Mesothelial cell of epicardium (in vitro differentiated cells): ENCODE results near the gene CCNL2. TPM values are rescaled to one million over a fixed set of nuclear protein-coding genes. Genes with fewer than 3 reads are reported as not detected.

ENCODE experiments used
- DNase-seq, 2 experiments: peaks; one replicate each; pipeline ENCODE4 v3.0.0; 2021; ENCODE audit warnings: low spot score in 2 of 2; ENCODE audit not compliant: unreplicated experiment in 2 of 2
- H3K27ac Mint-ChIP-seq: 2 replicates; pipeline ENCODE4 v1.8.0; 2021; ENCODE audit warnings: mixed read lengths
- H3K27me3 Mint-ChIP-seq: 2 replicates; pipeline ENCODE4 v1.8.0; 2021; ENCODE audit warnings: low read depth, mixed read lengths
- H3K36me3 Mint-ChIP-seq: 2 replicates; pipeline ENCODE4 v1.8.0; 2021; ENCODE audit warnings: mixed read lengths
- H3K4me1 Mint-ChIP-seq: 2 replicates; pipeline ENCODE4 v1.8.0; 2021; ENCODE audit warnings: mixed read lengths
- H3K4me3 Mint-ChIP-seq: 2 replicates; pipeline ENCODE4 v1.8.0; 2021; ENCODE audit warnings: mild to moderate bottlenecking, moderate library complexity, mixed read lengths
- H3K9me3 Mint-ChIP-seq: 2 replicates; pipeline ENCODE4 v1.8.0; 2021; ENCODE audit warnings: mixed read lengths
- CTCF ChIP-seq: fragments of 200-600 bp; sonication (generic); IDR thresholded peaks from one replicate; pipeline ENCODE4 v1.5.0; 2021; ENCODE audit warnings: antibody characterized with exemption; ENCODE audit not compliant: unreplicated experiment
- microRNA-seq: library from miRNA; unstranded; fragments of <30 nt; microRNA quantifications from one replicate; pipeline ENCODE4 v1.2.0, GENCODE V29; 2021; ENCODE audit warnings: inconsistent platforms, mixed read lengths
- total RNA-seq: library from RNA; stranded (reverse); gene quantifications from 3 replicates; pipeline ENCODE4 v1.2.1, GENCODE V29; 2021

The CCNL2 gene
- total RNA-seq, 1 donor from 2014 or later, result 423 TPM

DNA sequence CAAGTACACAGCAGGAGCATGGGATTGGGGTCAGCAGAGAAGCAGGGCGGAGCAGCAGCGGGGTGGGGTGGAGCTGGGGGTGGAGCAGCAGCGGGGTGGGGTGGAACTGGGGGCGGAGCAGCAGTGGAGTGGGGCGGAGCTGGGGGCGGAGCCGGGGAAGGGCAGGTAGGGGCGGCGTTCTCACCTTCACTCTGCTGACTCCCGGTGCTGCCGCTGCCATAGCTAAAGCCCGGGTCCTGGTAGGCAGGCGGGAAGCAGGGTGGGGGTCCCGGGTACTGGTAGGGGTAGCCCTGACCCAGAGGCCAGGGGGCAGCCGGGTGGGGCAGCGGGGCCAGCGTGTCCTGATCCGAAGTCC, 61.4 kb downstream of the CCNL2 start:
- Mint-ChIP-seq H3K27ac (no peak overlapping the region), H3K4me3 (no peak overlapping the region), H3K27me3 (no peaks in the 10 kb centered on the region), H3K4me1 (no peaks in the 10 kb centered on the region), H3K36me3 (peaks cover 18% of the 10 kb centered on the region), H3K9me3 (no peaks in the 10 kb centered on the region)
- TF ChIP-seq CTCF, result no peak
- no peak for DNase-seq

DNA sequence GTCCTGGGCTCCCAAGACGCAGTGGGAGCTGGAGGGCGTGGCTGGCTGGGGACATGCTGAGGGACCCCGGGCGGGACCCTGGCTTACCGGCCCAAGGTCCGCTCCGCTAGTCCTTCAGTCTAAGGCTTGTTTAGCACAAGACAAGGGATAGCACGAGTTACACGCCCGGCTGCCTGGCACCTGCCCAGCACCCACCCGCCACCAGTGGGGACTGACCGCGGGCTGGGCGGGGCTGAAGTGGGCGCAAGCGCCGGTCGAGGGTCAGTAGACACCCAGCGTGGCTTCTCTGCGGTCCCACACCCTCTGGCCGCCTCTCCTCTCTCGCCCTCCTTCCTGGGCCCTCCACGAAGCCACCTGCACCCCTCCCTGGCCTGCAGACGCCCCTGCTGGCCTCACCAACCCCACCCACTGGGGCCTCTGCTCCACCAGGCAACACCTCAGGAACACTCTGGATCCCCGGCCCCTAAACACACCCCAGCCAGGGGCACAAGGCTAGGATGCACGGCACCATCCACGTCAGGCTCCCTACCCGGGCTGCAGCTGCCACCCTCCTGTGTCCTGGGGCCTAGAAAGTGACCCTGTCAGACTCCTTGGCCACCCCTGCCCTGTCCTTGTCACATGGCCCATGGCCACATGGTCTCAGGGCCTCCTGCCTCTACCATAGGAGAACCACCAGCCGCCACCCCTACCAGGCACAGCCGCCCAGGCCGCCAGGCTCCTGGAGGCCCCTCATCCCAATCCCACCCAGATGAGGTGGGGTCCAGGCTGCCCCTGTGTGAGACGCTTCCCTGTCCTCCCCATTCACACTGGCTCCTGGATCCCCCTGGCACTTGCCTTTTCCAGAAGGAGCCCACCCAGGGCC, 62.0 kb downstream of the CCNL2 start:
- no peak overlapping the region for H3K27ac Mint-ChIP-seq
- no peaks in the 10 kb centered on the region for H3K9me3 Mint-ChIP-seq
- H3K27me3 Mint-ChIP-seq, result no peaks in the 10 kb centered on the region
- H3K36me3 Mint-ChIP-seq, result peaks cover 18% of the 10 kb centered on the region
- DNase-seq, result no peak
- no peaks in the 10 kb centered on the region for H3K4me1 Mint-ChIP-seq
- TF ChIP-seq CTCF, result no peak
- H3K4me3 Mint-ChIP-seq, result no peak overlapping the region

GRCh38 chr1:1336446-1336845, 62.7 kb downstream of the CCNL2 start:
- Mint-ChIP-seq H3K4me3 (no peak overlapping the region), H3K27ac (no peak overlapping the region), H3K9me3 (no peaks in the 10 kb centered on the region), H3K4me1 (no peaks in the 10 kb centered on the region), H3K36me3 (peaks cover 18% of the 10 kb centered on the region), H3K27me3 (no peaks in the 10 kb centered on the region)
- no peak for DNase-seq
- TF ChIP-seq CTCF, result no peak

DNA sequence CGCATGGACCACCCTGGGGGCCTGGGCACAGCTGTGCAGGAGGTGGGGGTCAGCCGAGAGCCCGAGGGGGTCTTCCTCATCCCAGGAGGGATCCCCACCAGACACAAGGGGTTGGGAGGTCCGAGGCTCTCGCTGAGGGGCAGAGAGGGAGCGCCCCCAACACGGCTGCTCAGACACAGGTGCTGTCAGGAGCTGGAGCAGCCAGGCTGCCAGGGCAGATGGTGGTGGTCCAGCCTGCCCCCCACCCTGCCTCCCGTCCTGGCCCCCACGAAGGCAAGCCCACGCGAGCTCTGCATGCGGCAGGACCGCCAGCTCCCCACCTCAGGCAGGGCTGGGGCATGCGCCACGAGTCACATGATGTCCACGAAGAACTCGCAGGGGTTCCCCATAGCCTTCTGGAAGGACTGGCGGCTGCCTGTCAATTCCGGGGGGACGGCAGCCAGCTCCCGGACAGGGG, 63.3 kb downstream of the CCNL2 start:
- peaks cover 13% of the 10 kb centered on the region for H3K36me3 Mint-ChIP-seq
- H3K27ac Mint-ChIP-seq, result no peak overlapping the region
- H3K4me3 Mint-ChIP-seq, result no peak overlapping the region
- H3K9me3 Mint-ChIP-seq, result no peaks in the 10 kb centered on the region
- TF ChIP-seq CTCF, result no peak
- H3K27me3 Mint-ChIP-seq, result no peaks in the 10 kb centered on the region
- H3K4me1 Mint-ChIP-seq, result peaks cover 1% of the 10 kb centered on the region
- DNase-seq, result no peak

Small RNA genes within 50 kb of the gene (microRNA-seq; reads per million reads assigned to microRNA genes)
- 1.2 reads per million for gene MIR6808

Other genes starting within 250 kb of the CCNL2 start
- 0.32 to 0.47 TPM in 2 of 3 replicates, not detected in the other for gene TTLL10, start 225.5 kb downstream of the CCNL2 start, total RNA-seq
- 0.51 to 1.2 TPM (median 0.93 TPM) in 3 replicates for gene TNFRSF18, start 192.7 kb downstream of the CCNL2 start, total RNA-seq
- 0.18 to 0.34 TPM (median 0.29 TPM) in 3 replicates for gene TNFRSF4, start 185.2 kb downstream of the CCNL2 start, total RNA-seq
- 103 to 110 TPM (median 108 TPM) in 3 replicates for gene SDF4, start 167.3 kb downstream of the CCNL2 start, total RNA-seq
- gene B3GALT6, start 167.1 kb downstream of the CCNL2 start, total RNA-seq, result 32.1 to 34.1 TPM (median 33.4 TPM) in 3 replicates
- gene C1QTNF12, start 152.6 kb downstream of the CCNL2 start, total RNA-seq, result 10.2 to 12.2 TPM (median 10.4 TPM) in 3 replicates
- 67.3 to 76.6 TPM (median 75.7 TPM) in 3 replicates for gene UBE2J2, start 125.5 kb downstream of the CCNL2 start, total RNA-seq
- 16.0 to 17.5 TPM (median 16.8 TPM) in 3 replicates for gene SCNN1D, start 118.9 kb downstream of the CCNL2 start, total RNA-seq
- 85.5 to 97.3 TPM (median 91.0 TPM) in 3 replicates for gene ACAP3, start 91.4 kb downstream of the CCNL2 start, total RNA-seq
- 12.7 to 14.5 TPM (median 14.2 TPM) in 3 replicates for gene PUSL1, start 90.7 kb downstream of the CCNL2 start, total RNA-seq
- 163 to 165 TPM (median 165 TPM) in 3 replicates for gene INTS11, start 74.7 kb downstream of the CCNL2 start, total RNA-seq
- 17.8 to 19.3 TPM (median 18.5 TPM) in 3 replicates for gene CPTP, start 74.5 kb downstream of the CCNL2 start, total RNA-seq
- 0.98 to 1.0 TPM (median 1.00 TPM) in 3 replicates for gene TAS1R3, start 68.1 kb downstream of the CCNL2 start, total RNA-seq
- gene DVL1, start 49.9 kb downstream of the CCNL2 start, total RNA-seq, result 54.5 to 58.5 TPM (median 54.7 TPM) in 3 replicates
- 157 to 163 TPM (median 161 TPM) in 3 replicates for gene MXRA8, start 40.8 kb downstream of the CCNL2 start, total RNA-seq
- gene AURKAIP1, start 24.1 kb downstream of the CCNL2 start, total RNA-seq, result 75.5 to 78.6 TPM (median 78.3 TPM) in 3 replicates
- gene MRPL20, start 8.0 kb upstream of the CCNL2 start, total RNA-seq, result 87.9 to 98.2 TPM (median 94.7 TPM) in 3 replicates
- gene ANKRD65, start 21.9 kb upstream of the CCNL2 start, total RNA-seq, result 10.9 to 12.3 TPM (median 11.3 TPM) in 3 replicates
- 57.0 to 59.1 TPM (median 57.7 TPM) in 3 replicates for gene VWA1, start 36.4 kb upstream of the CCNL2 start, total RNA-seq
- gene ATAD3C, start 50.4 kb upstream of the CCNL2 start, total RNA-seq, result 2.2 to 3.9 TPM (median 2.9 TPM) in 3 replicates
- 38.5 to 43.6 TPM (median 39.2 TPM) in 3 replicates for gene ATAD3B, start 72.4 kb upstream of the CCNL2 start, total RNA-seq
- gene ATAD3A, start 112.8 kb upstream of the CCNL2 start, total RNA-seq, result 31.8 to 35.4 TPM (median 35.3 TPM) in 3 replicates
- 16.7 to 18.3 TPM (median 17.3 TPM) in 3 replicates for gene TMEM240, start 141.3 kb upstream of the CCNL2 start, total RNA-seq
- gene SSU72, start 175.5 kb upstream of the CCNL2 start, total RNA-seq, result 97.2 to 98.8 TPM (median 97.4 TPM) in 3 replicates
- gene FNDC10, start 200.8 kb upstream of the CCNL2 start, total RNA-seq, result 5.4 to 6.2 TPM (median 5.4 TPM) in 3 replicates
- 110 to 117 TPM (median 112 TPM) in 3 replicates for gene MIB2, start 216.2 kb upstream of the CCNL2 start, total RNA-seq
- gene MMP23B, start 232.8 kb upstream of the CCNL2 start, total RNA-seq, result 63.8 to 70.3 TPM (median 65.4 TPM) in 3 replicates